H1 (cell line): ENCODE results near the gene AHSG. TPM values are rescaled to one million over a fixed set of nuclear protein-coding genes. Genes with fewer than 3 reads are reported as not detected.

Experiments used
- CTCF ChIA-PET: fragments of 300-600 bp; sonication (Branson Sonifier 250); formaldehyde crosslinking; loops from one replicate; lab custom pipeline; 2021; ENCODE audit not compliant: partially characterized antibody; lab: Charles Lee
- POLR2A ChIA-PET: fragments of 300-600 bp; sonication (Branson Sonifier 250); formaldehyde crosslinking; loops from one replicate; lab custom pipeline; 2021; ENCODE audit warnings: inconsistent platforms; ENCODE audit not compliant: partially characterized antibody; lab: Charles Lee
- DNase-seq, 2 experiments: peaks; one replicate each; pipeline versions ENCODE4 v3.0.0 to v3.0.0-alpha.2; 2010 to 2022; ENCODE audit warnings: low spot score in 2 of 2, low read depth in 1 of 2, mixed read lengths in 1 of 2
- FAIRE-seq: peaks from 2 replicates; lab custom pipeline; 2011; peaks lifted over from hg19 to GRCh38; lab: Jason Lieb, UNC
- H2AFZ ChIP-seq: 2 replicates; pipeline ENCODE4 v1.8.1; 2012; ENCODE audit warnings: low read length, inconsistent platforms
- H2AK5ac ChIP-seq: 2 replicates; pipeline ENCODE4 v1.6.1; 2013; ENCODE audit warnings: low read depth, low read length
- H2BK120ac ChIP-seq: replicated peaks from 2 replicates; pipeline ENCODE3; 2013; ENCODE audit warnings: low read depth, low read length, inconsistent platforms
- H2BK12ac ChIP-seq: 2 replicates; pipeline ENCODE4 v1.6.1; 2013; ENCODE audit warnings: low read depth, low read length
- H2BK15ac ChIP-seq: 2 replicates; pipeline ENCODE4 v1.6.1; 2013; ENCODE audit warnings: low read length
- H2BK20ac ChIP-seq: 2 replicates; pipeline ENCODE4 v1.6.1; 2013; ENCODE audit warnings: low read length
- H2BK5ac ChIP-seq: 2 replicates; pipeline ENCODE4 v1.6.1; 2013; ENCODE audit warnings: low read depth, low read length
- H3K14ac ChIP-seq: 2 replicates; pipeline ENCODE4 v1.6.1; 2013; ENCODE audit warnings: inconsistent platforms; ENCODE audit not compliant: insufficient read length
- H3K18ac ChIP-seq: 2 replicates; pipeline ENCODE4 v1.6.1; 2013; ENCODE audit warnings: low read length; ENCODE audit errors: extremely low read depth
- H3K23ac ChIP-seq: 2 replicates; pipeline ENCODE4 v1.6.1; 2013; ENCODE audit warnings: inconsistent platforms; ENCODE audit not compliant: insufficient read length
- H3K23me2 ChIP-seq: 2 replicates; pipeline ENCODE4 v1.6.1; 2013; ENCODE audit warnings: low read depth, low read length
- H3K27ac ChIP-seq: 2 replicates; pipeline ENCODE4 v1.6.1; 2011; ENCODE audit warnings: low read depth, low read length, inconsistent platforms
- H3K27me3 ChIP-seq, 4 experiments: replicated peaks in 1 of 4; 1 replicate in 1 of 4; 2 replicates in 3 of 4; pipeline versions ENCODE4 v1.6.1 to v1.8.1; 2011 to 2013; ENCODE audit warnings: low read length in 3 of 4, mild to moderate bottlenecking in 3 of 4, inconsistent platforms in 2 of 4, mixed read lengths in 2 of 4, moderate library complexity in 1 of 4; ENCODE audit not compliant: control insufficient read depth in 3 of 4, insufficient read depth in 3 of 4; ENCODE audit errors: extremely low read depth in 1 of 4
- H3K36me3 ChIP-seq, 4 experiments: 2 replicates each; pipeline versions ENCODE4 v1.6.1 to v1.8.1; 2011 to 2013; ENCODE audit warnings: mild to moderate bottlenecking in 4 of 4, low read length in 3 of 4, moderate library complexity in 2 of 4, control low read depth in 1 of 4, inconsistent platforms in 1 of 4; ENCODE audit not compliant: insufficient read depth in 4 of 4, control insufficient read depth in 2 of 4
- H3K4ac ChIP-seq: replicated peaks from 2 replicates; pipeline ENCODE3; 2013; ENCODE audit warnings: low read length, low read depth, mixed read lengths, inconsistent platforms; ENCODE audit not compliant: insufficient read length
- H3K4me1 ChIP-seq, 4 experiments: replicated peaks in 1 of 4; 1 replicate in 1 of 4; 2 replicates in 3 of 4; pipeline versions ENCODE4 v1.6.1 to v1.8.1; 2011 to 2013; ENCODE audit warnings: low read length in 3 of 4, inconsistent platforms in 2 of 4, mixed read lengths in 1 of 4; ENCODE audit not compliant: insufficient read depth in 4 of 4, control insufficient read depth in 3 of 4
- H3K4me2 ChIP-seq, 2 experiments: 2 replicates each; pipeline versions ENCODE4 v1.6.1 to v1.8.1; 2011 to 2013; ENCODE audit warnings: low read depth in 2 of 2, low read length in 2 of 2, control low read depth in 1 of 2, inconsistent platforms in 1 of 2, mild to moderate bottlenecking in 1 of 2; ENCODE audit not compliant: insufficient read depth in 1 of 2
- H3K4me3 ChIP-seq, 4 experiments: fragments of 200-600, 300-600 bp in 1 of 4; sonication (generic), shearing (Covaris generic), sonication (Bioruptor Twin) in 1 of 4; 2 replicates each; pipeline versions ENCODE4 v1.5.1 to v1.8.1; 2011 to 2016; ENCODE audit warnings: low read length in 4 of 4, low read depth in 3 of 4, control low read depth in 2 of 4, inconsistent platforms in 2 of 4, mild to moderate bottlenecking in 2 of 4, mixed read lengths in 1 of 4, moderate library complexity in 1 of 4; ENCODE audit not compliant: insufficient read depth in 2 of 4; ENCODE audit errors: extremely low read depth in 1 of 4
- H3K56ac ChIP-seq: replicated peaks from 2 replicates; pipeline ENCODE3; 2013; ENCODE audit warnings: low read depth, mild to moderate bottlenecking, mixed read lengths, low read length, inconsistent platforms; ENCODE audit not compliant: insufficient read length
- H3K79me1 ChIP-seq: 2 replicates; pipeline ENCODE4 v1.6.1; 2013; ENCODE audit warnings: low read depth, low read length, control low read depth
- H3K79me2 ChIP-seq, 2 experiments: 2 replicates each; pipeline versions ENCODE4 v1.6.1 to v1.8.1; 2012 to 2013; ENCODE audit warnings: low read length in 2 of 2, mild to moderate bottlenecking in 2 of 2, inconsistent platforms in 1 of 2; ENCODE audit not compliant: insufficient read depth in 2 of 2, control insufficient read depth in 1 of 2
- H3K9ac ChIP-seq, 4 experiments: replicated peaks in 1 of 4; 1 replicate in 1 of 4; 2 replicates in 3 of 4; pipeline versions ENCODE4 v1.6.1 to v1.8.1; 2011 to 2013; ENCODE audit warnings: low read depth in 3 of 4, low read length in 3 of 4, control low read depth in 2 of 4, mild to moderate bottlenecking in 2 of 4, moderate library complexity in 2 of 4, inconsistent platforms in 1 of 4; ENCODE audit errors: extremely low read depth in 1 of 4
- H3K9me3 ChIP-seq, 2 experiments: 2 replicates each; pipeline versions ENCODE4 v1.6.1 to v1.8.1; 2012 to 2013; ENCODE audit warnings: mild to moderate bottlenecking in 2 of 2, moderate library complexity in 2 of 2, control low read depth in 1 of 2, inconsistent platforms in 1 of 2, low read depth in 1 of 2, low read length in 1 of 2, mixed read lengths in 1 of 2; ENCODE audit not compliant: insufficient read depth in 2 of 2
- H4K20me1 ChIP-seq, 2 experiments: replicated peaks in 1 of 2; 2 replicates each; pipeline versions ENCODE3 to v1.8.1; 2011 to 2013; ENCODE audit warnings: inconsistent platforms in 2 of 2, low read length in 2 of 2, mild to moderate bottlenecking in 1 of 2; ENCODE audit not compliant: insufficient read depth in 2 of 2, control insufficient read depth in 1 of 2
- H4K5ac ChIP-seq: 2 replicates; pipeline ENCODE4 v1.6.1; 2013; ENCODE audit warnings: low read length, low read depth, mixed read lengths, inconsistent platforms; ENCODE audit not compliant: insufficient read length
- H4K8ac ChIP-seq: 2 replicates; pipeline ENCODE4 v1.8.0; 2013; ENCODE audit warnings: mild to moderate bottlenecking, moderate library complexity, low read length, inconsistent platforms; ENCODE audit not compliant: insufficient read depth; ENCODE audit errors: extremely low read depth
- H4K91ac ChIP-seq: replicated peaks from 2 replicates; pipeline ENCODE3; 2013; ENCODE audit warnings: low read length, mixed read lengths, inconsistent platforms; ENCODE audit not compliant: insufficient read length
- BRCA1 ChIP-seq: IDR thresholded peaks from 2 replicates; pipeline ENCODE4 v1.6.1; 2012; ENCODE audit warnings: low read depth, low read length, improper control_type of control experiment
- CEBPB ChIP-seq: IDR thresholded peaks from 2 replicates; pipeline ENCODE4 v1.6.1; 2012; ENCODE audit warnings: low read depth, low read length
- EZH2 ChIP-seq: fragments of 200-600 bp; sonication (generic); IDR thresholded peaks from 2 replicates; pipeline ENCODE4 v1.7.1; 2012; ENCODE audit warnings: low read depth, mild to moderate bottlenecking, moderate library complexity, low read length, inconsistent platforms; ENCODE audit not compliant: severe bottlenecking
- KDM4A ChIP-seq: IDR thresholded peaks from one replicate; pipeline ENCODE4 v1.7.1; 2012; ENCODE audit warnings: low read depth, mild to moderate bottlenecking, moderate library complexity, low read length, inconsistent platforms; ENCODE audit not compliant: severe bottlenecking
- RFX5 ChIP-seq: IDR thresholded peaks from 2 replicates; pipeline ENCODE4 v1.6.1; 2011; ENCODE audit warnings: low read depth, low read length, improper control_type of control experiment, borderline replicate concordance
- SIX5 ChIP-seq: IDR thresholded peaks from 2 replicates; pipeline ENCODE4 v1.6.1; 2011; ENCODE audit warnings: mild to moderate bottlenecking, low read depth, low read length
- TAF1 ChIP-seq: IDR thresholded peaks from 2 replicates; pipeline ENCODE4 v1.6.1; 2011; ENCODE audit warnings: mild to moderate bottlenecking, low read depth, low read length
- WGBS, 2 experiments: shearing (Covaris generic) in 1 of 2; methylation state at CpG; one replicate each; pipeline versions ENCODE4 v1.1.6 to v1.1.7; 2013 to 2015; ENCODE audit warnings: low lambda C conversion rate in 2 of 2, mixed read lengths in 2 of 2, inconsistent platforms in 1 of 2, low coverage in 1 of 2, missing lambda C conversion rate in 1 of 2; ENCODE audit not compliant: insufficient replicate concordance in 2 of 2, insufficient coverage in 1 of 2, insufficient read length in 1 of 2; ENCODE audit errors: extremely low coverage in 1 of 2, missing lambda C conversion rate in 1 of 2; 5-methylcytosine and 5-hydroxymethylcytosine counted together
- polyA plus RNA-seq, 7 experiments: library from polyadenylated mRNA; depleted of rRNA in 3 of 7; stranded (reverse) in 5 of 7; unstranded in 2 of 7; fragments of >200 nt in 5 of 7; fragments of 200-250 nt in 2 of 7; gene quantifications; 1 replicate in 5 of 7; 2 replicates in 1 of 7; 4 replicates in 1 of 7; pipeline versions ENCODE4 v1.2.1 to v1.2.3, GENCODE V29; 2011 to 2013; ENCODE audit warnings: missing spikeins in 2 of 7, mixed read lengths in 2 of 7
- total RNA-seq: library from RNA; stranded (reverse); fragmentation: NEBNext Ultra II Directional; extraction: Animal tissue kit (Norgen Biotek cat#: 25700); gene quantifications from 2 replicates; pipeline ENCODE4 v1.2.1, GENCODE V29; 2021

The AHSG gene
- total and polyA plus RNA-seq, 2 of the 8 experiments (the other 6 are each of a cell fraction or from before 2014, with no cell fraction given), result 0.68 to 0.78 TPM

GRCh38 chr3:186577521-186577920 is 35.3 kb upstream of the AHSG start:
- Histone ChIP-seq H3K14ac (no peak overlapping the region), H3K4me2 (no peak overlapping the region), H3K79me1 (no peaks in the 10 kb centered on the region), H2BK15ac (no peak overlapping the region), H4K91ac (no peak overlapping the region), H3K18ac (no peak overlapping the region), H2BK20ac (no peak overlapping the region), H2AFZ (no peak overlapping the region), H3K4me1 (no peaks in the 10 kb centered on the region), H3K23ac (no peak overlapping the region), H4K5ac (no peak overlapping the region), H3K4me3 (no peak overlapping the region), H4K20me1 (no peaks in the 10 kb centered on the region), H2BK120ac (no peak overlapping the region), H2AK5ac (no peak overlapping the region), H3K4ac (no peak overlapping the region), H3K27me3 (no peaks in the 10 kb centered on the region), H2BK12ac (no peak overlapping the region), H3K27ac (no peak overlapping the region), H3K9me3 (no peaks in the 10 kb centered on the region), H3K56ac (no peak overlapping the region), H4K8ac (no peak overlapping the region), H3K23me2 (no peaks in the 10 kb centered on the region), H3K9ac (no peak overlapping the region), H2BK5ac (no peak overlapping the region), H3K79me2 (no peaks in the 10 kb centered on the region), H3K36me3 (peaks cover 11 to 81% (median 47%) of the 10 kb centered on the region in 4 experiments)
- FAIRE-seq (no peak), DNase-seq (no peak)
- ChIA-PET POLR2A (interaction anchor here (1.8 kb wide), 1 partner anchor 9 kb away, joined by 5 read pairs; no protein-coding TSS in a partner anchor), CTCF (interaction anchor here (0.9 kb wide), 1 partner anchor 38 kb away, joined by 3 read pairs; no protein-coding TSS in a partner anchor)
- WGBS, 2 experiments, result 94% methylated on average over 2 of the region's 2 CpGs; no CpG with 5 or more reads in 1 of the 2 experiments
- TF ChIP-seq EZH2 (no peak), BRCA1 (no peak), SIX5 (no peak), TAF1 (no peak), KDM4A (no peak), RFX5 (no peak), CEBPB (no peak)
